Measurements from ENCODE around the gene LRRIQ4.

The LRRIQ4 gene

GRCh38 chr3:169790219-169790618 lies 22.5 kb upstream of the LRRIQ4 start:
- peaks cover 6 to 74% of the 10 kb centered on the region in 2 experiments for H3K36me3 ChIP-seq (ENCODE audit: control insufficient read depth in 2 of 2, insufficient read depth in 1 of 2, low read length in 2 of 2)
- H3K9me3 ChIP-seq (ENCODE audit: control insufficient read depth, insufficient read depth, low read depth, low read length), result no peaks in the 10 kb centered on the region
- ChIA-PET CTCF (no interaction called here), POLR2A (no interaction called here)
- no peaks in the 10 kb centered on the region for H3K4me1 ChIP-seq (ENCODE audit: control insufficient read depth, insufficient read depth, low read length)
- H3K27ac ChIP-seq (ENCODE audit: extremely low read depth, low read depth, low read length), result no peak overlapping the region
- no peak for TF ChIP-seq ZNF16 (tag by site-specific recombination; IDR thresholded peaks at IDR 0.05; ENCODE audit: low read depth)
- no peak for TF ChIP-seq MZF1 (tag by site-specific recombination; IDR thresholded peaks at IDR 0.05; ENCODE audit: borderline replicate concordance)
- no peak for TF ChIP-seq ZNF423 (tag by site-specific recombination; IDR thresholded peaks at IDR 0.05)
- TF ChIP-seq ZNF626 (tag by site-specific recombination; IDR thresholded peaks at IDR 0.05), result no peak
- no peak for TF ChIP-seq ZNF335 (tag by site-specific recombination; conservative IDR thresholded peaks at IDR 0.05)
- TF ChIP-seq ZNF324 (tag by site-specific recombination; IDR thresholded peaks at IDR 0.05), result no peak
- no peak for TF ChIP-seq ZBTB48 (tag by site-specific recombination; IDR thresholded peaks at IDR 0.05)
- TF ChIP-seq ZNF664 (tag by site-specific recombination; IDR thresholded peaks at IDR 0.05), result no peak
- TF ChIP-seq ZNF211 (tag by site-specific recombination; IDR thresholded peaks at IDR 0.05; ENCODE audit: low read depth), result no peak
- no peak for TF ChIP-seq ZFP69B (tag by site-specific recombination; IDR thresholded peaks at IDR 0.05)
- no peak for TF ChIP-seq TSHZ1 (tag by site-specific recombination; IDR thresholded peaks at IDR 0.05; ENCODE audit: borderline replicate concordance)
- no peak for TF ChIP-seq ZNF830 (tag by site-specific recombination; IDR thresholded peaks at IDR 0.05; ENCODE audit: low read depth)
- no peak for TF ChIP-seq MEIS1 (CRISPR knock-in tag; IDR thresholded peaks at IDR 0.05; ENCODE audit: borderline replicate concordance)
- no peak for TF ChIP-seq FEZF1 (tag by site-specific recombination; IDR thresholded peaks at IDR 0.05)
- no peak for TF ChIP-seq ZNF2 (tag by site-specific recombination; IDR thresholded peaks at IDR 0.05)
- H3K4me3 ChIP-seq (ENCODE audit: low read depth, low read length), result no peak overlapping the region

- 0 out of 2 replicates have a peak, but pooled peaks have one; percentile 28 for TF ChIP-seq ZBTB17 (tag by site-specific recombination; IDR thresholded peaks at IDR 0.05)
- no peak for TF ChIP-seq SALL2 (tag by site-specific recombination; IDR thresholded peaks at IDR 0.05; ENCODE audit: borderline replicate concordance)
- no peak for TF ChIP-seq ZNF398 (tag by site-specific recombination; IDR thresholded peaks at IDR 0.05)
- TF ChIP-seq PRDM4 (tag by site-specific recombination; IDR thresholded peaks at IDR 0.05), result no peak
- POLR2A ChIA-PET, result no interaction called here
- CTCF ChIA-PET, result no interaction called here
- Histone ChIP-seq H3K36me3 (ENCODE audit: control insufficient read depth in 2 of 2, insufficient read depth in 1 of 2, low read length in 2 of 2) (peaks cover 6 to 71% of the 10 kb centered on the region in 2 experiments), H3K4me1 (ENCODE audit: control insufficient read depth, insufficient read depth, low read length) (no peaks in the 10 kb centered on the region), H3K27ac (ENCODE audit: extremely low read depth, low read depth, low read length) (no peak overlapping the region), H3K9me3 (ENCODE audit: control insufficient read depth, insufficient read depth, low read depth, low read length) (no peaks in the 10 kb centered on the region), H3K4me3 (ENCODE audit: low read depth, low read length) (no peak overlapping the region)
Measured at GRCh38 chr3:169790687-169791429, 21.8 kb upstream of the LRRIQ4 start.

Data from HEK293 (cell line).